ENCODE results near the gene TMEM128. TPM values are rescaled to one million over a fixed set of nuclear protein-coding genes. Genes with fewer than 3 reads are reported as not detected.

Gene TMEM128, protein sequence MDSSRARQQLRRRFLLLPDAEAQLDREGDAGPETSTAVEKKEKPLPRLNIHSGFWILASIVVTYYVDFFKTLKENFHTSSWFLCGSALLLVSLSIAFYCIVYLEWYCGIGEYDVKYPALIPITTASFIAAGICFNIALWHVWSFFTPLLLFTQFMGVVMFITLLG
- total RNA-seq, result 15.1 and 17.1 TPM in 2 replicates

GRCh38 chr4:4248029-4248884 lies at the start of gene TMEM128:
Gene TMEM128 (minus strand): TSS chr4:4248223. CDS start chr4:4248202, 21 bp downstream.
- TF ChIP-seq, protein P1, sequence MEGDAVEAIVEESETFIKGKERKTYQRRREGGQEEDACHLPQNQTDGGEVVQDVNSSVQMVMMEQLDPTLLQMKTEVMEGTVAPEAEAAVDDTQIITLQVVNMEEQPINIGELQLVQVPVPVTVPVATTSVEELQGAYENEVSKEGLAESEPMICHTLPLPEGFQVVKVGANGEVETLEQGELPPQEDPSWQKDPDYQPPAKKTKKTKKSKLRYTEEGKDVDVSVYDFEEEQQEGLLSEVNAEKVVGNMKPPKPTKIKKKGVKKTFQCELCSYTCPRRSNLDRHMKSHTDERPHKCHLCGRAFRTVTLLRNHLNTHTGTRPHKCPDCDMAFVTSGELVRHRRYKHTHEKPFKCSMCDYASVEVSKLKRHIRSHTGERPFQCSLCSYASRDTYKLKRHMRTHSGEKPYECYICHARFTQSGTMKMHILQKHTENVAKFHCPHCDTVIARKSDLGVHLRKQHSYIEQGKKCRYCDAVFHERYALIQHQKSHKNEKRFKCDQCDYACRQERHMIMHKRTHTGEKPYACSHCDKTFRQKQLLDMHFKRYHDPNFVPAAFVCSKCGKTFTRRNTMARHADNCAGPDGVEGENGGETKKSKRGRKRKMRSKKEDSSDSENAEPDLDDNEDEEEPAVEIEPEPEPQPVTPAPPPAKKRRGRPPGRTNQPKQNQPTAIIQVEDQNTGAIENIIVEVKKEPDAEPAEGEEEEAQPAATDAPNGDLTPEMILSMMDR (IDR thresholded peaks at IDR 0.05), result no peak
- DNase-seq, result peak; percentile 88
- peaks cover 2% of the 10 kb centered on the region for H3K27me3 Mint-ChIP-seq
- ATAC-seq (ENCODE audit: low read depth), result peak; percentile 96
- intact Hi-C loops (cut with micrococcal nuclease), result loop anchor here (1.0 to 5.0 kb wide), 4 partner anchors 42 to 716 kb away; partner anchors contain the start of genes LRPAP1, LYAR, STX18 and ZBTB49
- CTCF ChIA-PET, result interaction anchor here (0.6 to 2.1 kb wide), 2 partner anchors 12 to 542 kb away, joined by 3 to 9 read pairs; no protein-coding TSS in a partner anchor
- POLR2A ChIA-PET, result interaction anchor here (0.9 to 2.7 kb wide), 5 partner anchors 11 to 327 kb away, joined by 3 to 11 read pairs (median 5); partner anchors contain the start of genes LYAR and ZBTB49
- H3K9me3 Mint-ChIP-seq, result no peaks in the 10 kb centered on the region
- H3K36me3 Mint-ChIP-seq (ENCODE audit: low read depth), result peaks cover 32% of the 10 kb centered on the region
- peak within 1 kb of the TSS; percentile 98 for H3K27ac Mint-ChIP-seq
- H3K4me1 Mint-ChIP-seq, result peaks cover 25% of the 10 kb centered on the region
- H3K4me3 Mint-ChIP-seq, result peak within 1 kb of the TSS; percentile 98

- ChIA-PET POLR2A (no interaction called here), CTCF (no interaction called here)
- Mint-ChIP-seq H3K4me1 (peaks cover 10% of the 10 kb centered on the region), H3K36me3 (ENCODE audit: low read depth) (peaks cover 41% of the 10 kb centered on the region), H3K27me3 (no peaks in the 10 kb centered on the region), H3K27ac (no peak overlapping the region), H3K4me3 (no peak overlapping the region), H3K9me3 (peaks cover 3% of the 10 kb centered on the region)
- ATAC-seq (ENCODE audit: low read depth), result no peak
- DNase-seq, result no peak
- TF ChIP-seq, protein P1 (IDR thresholded peaks at IDR 0.05), result no peak
- intact Hi-C loops (cut with micrococcal nuclease), result no loop called here
Measured at GRCh38 chr4:4296283-4296846, 48.3 kb upstream of the TMEM128 start.

- DNase-seq (no peak), ATAC-seq (ENCODE audit: low read depth) (no peak)
- Mint-ChIP-seq H3K27ac (no peak overlapping the region), H3K27me3 (no peaks in the 10 kb centered on the region), H3K9me3 (peaks cover 3% of the 10 kb centered on the region), H3K4me3 (no peak overlapping the region), H3K4me1 (peaks cover 33% of the 10 kb centered on the region), H3K36me3 (ENCODE audit: low read depth) (peaks cover 30% of the 10 kb centered on the region)
- ChIA-PET POLR2A (no interaction called here), CTCF (no interaction called here)
- intact Hi-C loops (cut with micrococcal nuclease), result loop anchor here (5.0 kb wide), 1 partner anchor 336 kb away; no protein-coding TSS in a partner anchor
- TF ChIP-seq, protein P1 (IDR thresholded peaks at IDR 0.05), result no peak
Measured at GRCh38 chr4:4293279-4293678, 45.3 kb upstream of the TMEM128 start.

DNA sequence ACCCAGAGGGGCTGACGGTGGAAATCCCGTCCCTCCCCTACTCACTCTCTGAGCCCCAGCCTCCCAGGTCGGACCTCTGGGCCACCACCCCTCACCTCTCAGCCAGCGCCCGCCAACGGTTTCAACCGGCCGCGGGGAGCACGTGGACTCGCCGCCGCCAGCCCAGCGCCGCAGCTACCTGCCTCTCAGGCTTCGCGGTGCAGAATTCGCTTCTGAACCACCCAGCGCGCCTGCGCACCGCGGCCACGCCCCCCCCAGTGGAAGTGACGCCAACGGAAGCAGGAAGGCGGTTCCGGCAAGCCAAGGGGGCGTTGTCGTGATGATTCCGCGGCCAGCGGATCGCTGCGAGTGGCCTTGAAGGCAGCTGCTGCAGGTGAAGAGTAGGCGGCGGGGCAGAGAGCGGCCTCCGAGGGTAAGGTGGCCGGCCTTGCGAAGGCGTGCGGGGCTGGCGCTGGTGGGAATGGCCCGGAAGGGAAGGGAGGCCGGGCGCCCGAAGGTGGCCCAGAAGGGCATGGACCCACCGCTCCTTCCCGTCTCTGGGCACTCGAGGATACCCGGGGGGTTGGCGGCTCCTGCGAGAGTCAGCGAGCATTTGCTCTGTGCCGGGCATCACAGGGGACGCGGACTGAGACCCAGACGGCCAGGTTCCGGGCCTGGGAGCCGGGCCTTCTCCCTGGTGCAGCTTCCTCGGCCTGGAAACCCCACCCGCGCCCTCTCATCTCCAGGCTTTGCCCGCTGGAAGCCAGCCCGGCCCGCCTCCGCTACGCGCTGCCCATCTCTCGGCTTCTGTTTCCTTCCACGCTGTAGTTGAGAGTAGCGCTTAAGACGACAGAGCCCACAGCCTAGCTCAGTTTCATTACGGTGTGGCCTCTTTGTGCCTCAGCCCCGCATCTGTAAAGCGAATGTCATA lies 42.2 kb upstream of the TMEM128 start, which contains the start of the genes LYAR and ZBTB49:
Gene LYAR, minus strand, starts transcription at position 214 of the 910 bp plus-strand sequence. CDS start 6,412 bp downstream, outside the sequence.
Gene ZBTB49, plus strand, starts transcription at position 311 of the 910 bp plus-strand sequence. CDS start 9,695 bp downstream, outside the sequence.
- no peaks in the 10 kb centered on the region for H3K27me3 Mint-ChIP-seq
- intact Hi-C loops (cut with micrococcal nuclease), result loop anchor here (1.0 to 5.0 kb wide), 3 partner anchors 42 to 333 kb away; partner anchors contain the start of genes STX18 and TMEM128
- peaks cover 32% of the 10 kb centered on the region for H3K36me3 Mint-ChIP-seq (ENCODE audit: low read depth)
- ATAC-seq (ENCODE audit: low read depth) (peak; percentile 95), DNase-seq (peak; percentile 97)
- TF ChIP-seq, protein P1 (IDR thresholded peaks at IDR 0.05), result no peak
- no peaks in the 10 kb centered on the region for H3K9me3 Mint-ChIP-seq
- peaks cover 36% of the 10 kb centered on the region for H3K4me1 Mint-ChIP-seq
- CTCF ChIA-PET, result interaction anchor here (0.5 kb wide), 1 partner anchor 1523 kb away, joined by 3 read pairs; no protein-coding TSS in a partner anchor
- H3K4me3 Mint-ChIP-seq, result peak within 1 kb of the TSS; percentile 96
- POLR2A ChIA-PET, result interaction anchor here (0.6 to 1.7 kb wide), 3 partner anchors 11 to 42 kb away, joined by 3 to 11 read pairs (median 3); partner anchors contain the start of gene TMEM128
- peak within 1 kb of the TSS; percentile 72 for H3K27ac Mint-ChIP-seq
